ENCODE measurements around the gene CALR3.
"Not testable (repeated sequence)": the region's sequence is repeated elsewhere in the genome, so short reads cannot be mapped to it uniquely, and the experiment has no call there.

The CALR3 gene

DNA sequence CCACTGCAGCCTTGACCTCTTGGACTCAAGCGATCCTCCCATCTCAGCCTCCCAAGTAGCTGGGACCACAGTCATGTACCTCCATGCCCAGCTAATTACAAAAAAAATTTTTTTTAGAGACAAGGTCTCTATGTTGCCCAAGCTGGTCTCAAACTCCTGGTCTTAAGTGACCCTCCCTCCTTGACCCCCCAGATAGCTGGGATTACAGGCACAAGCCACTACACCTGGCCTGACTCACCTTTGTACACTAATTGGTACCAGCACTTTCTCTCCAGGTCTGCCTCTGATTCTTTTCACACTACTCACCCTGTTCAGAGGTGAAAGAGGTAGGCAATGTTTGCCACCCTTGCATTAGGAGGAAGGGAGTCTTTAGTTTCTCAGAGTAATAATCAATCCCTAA lies 18.7 kb downstream of the CALR3 start:
- TF ChIP-seq, protein P1, sequence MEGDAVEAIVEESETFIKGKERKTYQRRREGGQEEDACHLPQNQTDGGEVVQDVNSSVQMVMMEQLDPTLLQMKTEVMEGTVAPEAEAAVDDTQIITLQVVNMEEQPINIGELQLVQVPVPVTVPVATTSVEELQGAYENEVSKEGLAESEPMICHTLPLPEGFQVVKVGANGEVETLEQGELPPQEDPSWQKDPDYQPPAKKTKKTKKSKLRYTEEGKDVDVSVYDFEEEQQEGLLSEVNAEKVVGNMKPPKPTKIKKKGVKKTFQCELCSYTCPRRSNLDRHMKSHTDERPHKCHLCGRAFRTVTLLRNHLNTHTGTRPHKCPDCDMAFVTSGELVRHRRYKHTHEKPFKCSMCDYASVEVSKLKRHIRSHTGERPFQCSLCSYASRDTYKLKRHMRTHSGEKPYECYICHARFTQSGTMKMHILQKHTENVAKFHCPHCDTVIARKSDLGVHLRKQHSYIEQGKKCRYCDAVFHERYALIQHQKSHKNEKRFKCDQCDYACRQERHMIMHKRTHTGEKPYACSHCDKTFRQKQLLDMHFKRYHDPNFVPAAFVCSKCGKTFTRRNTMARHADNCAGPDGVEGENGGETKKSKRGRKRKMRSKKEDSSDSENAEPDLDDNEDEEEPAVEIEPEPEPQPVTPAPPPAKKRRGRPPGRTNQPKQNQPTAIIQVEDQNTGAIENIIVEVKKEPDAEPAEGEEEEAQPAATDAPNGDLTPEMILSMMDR (IDR thresholded peaks at IDR 0.05; ENCODE audit: low read depth, low read length, missing control alignments) = no peak
- DNase-seq (ENCODE audit: low read depth) = no peak

DNA sequence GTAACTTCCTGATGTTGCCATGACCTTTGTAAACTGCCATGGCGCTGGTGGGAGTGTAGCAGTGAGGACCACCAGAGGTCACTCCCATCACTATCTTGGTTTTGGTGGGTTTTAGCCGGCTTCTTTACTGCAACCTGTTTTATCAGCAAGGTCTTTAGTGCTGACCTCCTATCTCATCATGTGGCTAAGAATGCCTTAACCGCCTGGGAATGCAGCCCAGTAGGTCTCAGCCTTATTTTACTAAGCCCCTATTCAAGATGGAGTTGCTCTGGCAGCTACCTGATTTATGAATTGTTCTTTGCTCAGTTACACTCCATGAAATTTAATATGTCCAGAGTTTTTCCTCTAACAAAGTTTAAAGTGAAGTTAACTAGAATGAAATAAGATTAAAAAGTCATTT lies 19.6 kb downstream of the CALR3 start:
- no peak for DNase-seq (ENCODE audit: low read depth)
- TF ChIP-seq, protein P1 (IDR thresholded peaks at IDR 0.05; ENCODE audit: low read depth, low read length, missing control alignments) = no peak
- no peak overlapping the region for H3K4me3 ChIP-seq (ENCODE audit: low read depth, low read length)

More for the DNA sequence above, 18.7 kb downstream of the CALR3 start:
- H3K4me3 ChIP-seq (ENCODE audit: low read depth, low read length) = no peak overlapping the region

DNA sequence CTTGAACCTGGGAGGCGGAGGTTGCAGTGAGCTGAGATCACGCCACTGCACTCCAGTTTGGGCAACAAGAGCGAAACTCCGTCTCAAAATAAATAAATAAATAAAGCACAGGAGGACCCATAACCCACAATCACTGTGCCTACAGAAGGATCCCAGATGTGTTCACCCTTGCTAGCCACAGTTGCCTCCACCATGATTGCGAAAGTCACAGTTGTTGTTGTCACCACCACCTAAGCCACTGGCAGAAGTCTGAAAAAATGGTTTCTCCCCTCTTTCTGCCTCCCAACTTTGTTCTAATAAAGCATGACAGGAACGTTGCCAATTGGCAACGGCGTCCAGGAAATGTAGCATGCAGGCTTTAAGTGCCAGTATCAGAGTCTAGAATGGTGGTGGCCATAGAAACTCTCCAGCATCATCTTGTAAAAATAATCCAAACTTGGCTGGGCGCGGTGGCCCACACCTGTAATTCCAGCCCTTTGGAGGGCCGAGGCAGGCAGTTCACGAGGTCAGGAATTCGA lies 22.0 kb downstream of the CALR3 start:
- DNase-seq (ENCODE audit: low read depth) = no peak
- no peak overlapping the region for H3K4me3 ChIP-seq (ENCODE audit: low read depth, low read length)
- TF ChIP-seq, protein P1 (IDR thresholded peaks at IDR 0.05; ENCODE audit: low read depth, low read length, missing control alignments) = no peak

DNA sequence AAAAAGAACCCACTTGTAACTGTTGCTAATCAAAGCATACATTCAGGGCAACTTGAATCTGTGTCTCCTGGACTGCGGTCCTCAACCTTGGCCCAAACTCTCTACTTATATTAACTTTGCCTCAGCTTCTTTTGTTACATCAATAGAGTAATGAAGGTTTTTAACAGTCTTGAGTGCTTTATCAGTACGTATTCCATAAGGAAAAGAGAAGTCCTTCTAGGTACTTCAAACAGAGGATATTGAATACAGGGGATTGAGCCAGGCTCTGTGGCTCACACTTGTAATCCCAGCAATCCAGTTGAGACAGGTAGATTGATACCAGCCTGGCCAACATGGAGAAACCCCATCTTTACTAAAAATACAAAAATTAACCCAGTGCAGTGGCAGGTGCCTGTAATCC lies 23.0 kb downstream of the CALR3 start:
- H3K4me3 ChIP-seq (ENCODE audit: low read depth, low read length) = no peak overlapping the region
- TF ChIP-seq, protein P1 (IDR thresholded peaks at IDR 0.05; ENCODE audit: low read depth, low read length, missing control alignments) = no peak
- DNase-seq (ENCODE audit: low read depth) = no peak

DNA sequence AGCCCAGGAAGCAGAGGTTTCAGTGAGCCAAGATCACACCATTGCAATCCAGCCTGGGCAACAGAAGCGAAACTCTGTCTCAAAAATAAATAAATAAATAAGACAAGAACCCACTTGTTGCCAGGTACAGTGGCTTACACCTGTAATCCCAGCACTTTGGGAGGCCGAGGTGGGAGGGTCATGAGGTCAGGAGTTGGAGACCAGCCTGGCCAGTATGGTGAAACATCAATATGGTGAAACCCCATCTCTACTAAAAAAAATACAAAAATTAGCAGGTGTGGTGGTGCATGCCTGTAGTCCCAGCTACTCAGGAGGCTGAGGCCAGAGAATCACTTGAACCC lies 23.4 kb downstream of the CALR3 start:
- DNase-seq (ENCODE audit: low read depth) = not testable (repeated sequence)
- H3K4me3 ChIP-seq (ENCODE audit: low read depth, low read length) = peak overlapping the region; percentile 61

DNA sequence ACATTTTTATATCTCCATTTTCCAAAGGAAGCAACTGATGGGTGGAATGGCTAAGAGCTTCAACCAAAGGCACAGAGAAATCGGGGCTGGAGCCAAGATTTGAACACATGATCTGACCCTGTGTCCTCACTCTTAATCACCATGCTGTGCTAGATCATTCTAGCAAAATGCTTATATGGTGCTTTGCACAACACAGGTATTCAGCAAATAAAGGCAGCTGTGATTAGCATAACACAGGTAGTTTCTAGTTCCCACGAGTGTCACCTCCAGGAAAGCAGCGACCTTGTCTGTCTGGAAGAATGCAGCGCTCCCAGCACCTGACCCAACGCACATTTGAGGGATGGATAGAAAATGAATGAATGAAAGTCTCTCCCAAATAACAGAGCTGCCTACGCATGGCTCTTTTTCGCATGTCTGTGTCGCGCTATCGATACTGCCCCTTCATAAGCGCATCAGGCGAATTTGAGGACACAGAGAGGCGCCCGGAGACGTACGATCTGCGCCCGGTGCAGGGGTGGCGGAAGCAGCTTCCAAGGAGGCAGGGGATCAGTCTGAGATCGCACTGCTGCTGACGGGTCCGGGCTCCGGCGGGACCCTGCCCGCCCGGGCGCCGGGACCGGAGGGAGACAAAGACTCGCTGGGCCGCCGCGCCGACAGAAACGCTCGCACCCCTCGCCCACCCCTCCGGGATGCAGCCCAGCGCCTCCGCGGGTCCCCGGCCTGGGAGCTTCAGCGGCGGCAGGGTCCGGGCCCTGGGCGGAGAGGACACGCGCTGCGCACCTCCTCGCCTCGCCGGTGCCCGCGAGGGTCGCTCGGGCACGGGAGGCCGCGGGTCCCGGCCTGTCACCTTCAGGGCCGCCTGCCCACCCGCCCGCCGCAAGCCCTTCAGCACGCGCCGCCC lies 24.8 kb downstream of the CALR3 start:
- DNase-seq (ENCODE audit: low read depth) = no peak
- H3K4me3 ChIP-seq (ENCODE audit: low read depth, low read length) = peak overlapping the region; percentile 99
- TF ChIP-seq, protein P1 (IDR thresholded peaks at IDR 0.05; ENCODE audit: low read depth, low read length, missing control alignments) = no peak

DNA sequence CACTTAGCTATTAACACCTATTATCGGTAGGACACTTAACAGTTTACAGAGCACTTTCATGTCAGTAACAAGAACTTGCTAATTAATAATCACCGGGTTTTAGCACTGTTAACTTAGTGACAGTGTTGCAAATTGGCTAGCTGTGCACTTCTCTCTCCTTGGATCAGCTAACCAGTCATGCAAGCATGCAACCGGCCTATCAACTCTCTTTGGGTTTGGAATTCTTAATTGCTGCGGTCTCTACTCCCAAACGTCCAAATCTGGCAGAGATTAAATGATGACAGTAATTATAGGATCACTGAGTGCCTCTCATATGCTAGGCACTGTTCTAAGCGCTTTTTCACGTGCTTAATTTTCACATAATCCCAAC lies 25.4 kb downstream of the CALR3 start:
- TF ChIP-seq, protein P1 (IDR thresholded peaks at IDR 0.05; ENCODE audit: low read depth, low read length, missing control alignments) = no peak
- DNase-seq (ENCODE audit: low read depth) = no peak
- H3K4me3 ChIP-seq (ENCODE audit: low read depth, low read length) = peak overlapping the region; percentile 99

Data from GM12864 (cell line).